WTC11 (cell line): ENCODE results near the gene PDLIM5. TPM values are rescaled to one million over a fixed set of nuclear protein-coding genes. Genes with fewer than 3 reads are reported as not detected.

ENCODE experiments used
- ATAC-seq: fragments of 200-7000 bp; cut with Tn5 transposase; 2 replicates; pipeline ENCODE4 v1.10.0; 2021; ENCODE audit warnings: mild to moderate bottlenecking, moderate library complexity
- CTCF ChIA-PET: fragments of 300-600 bp; sonication (Branson Sonifier 250); formaldehyde crosslinking; loops from one replicate; lab custom pipeline; 2021; ENCODE audit warnings: antibody characterized with exemption; lab: Charles Lee
- POLR2A ChIA-PET: fragments of 350-600 bp; sonication (Branson Sonifier 250); formaldehyde crosslinking; loops from one replicate; lab custom pipeline; 2021; ENCODE audit warnings: antibody characterized with exemption; lab: Charles Lee
- DNase-seq: peaks from one replicate; pipeline ENCODE4 v3.0.0; 2021; ENCODE audit warnings: low spot score
- H3K27ac Mint-ChIP-seq: 2 replicates; pipeline ENCODE4 v1.8.0; 2021; ENCODE audit warnings: mixed read lengths
- H3K27me3 Mint-ChIP-seq: 2 replicates; pipeline ENCODE4 v1.8.0; 2021; ENCODE audit warnings: low read depth, mild to moderate bottlenecking, moderate library complexity, mixed read lengths
- H3K36me3 Mint-ChIP-seq: 2 replicates; pipeline ENCODE4 v1.8.0; 2021; ENCODE audit warnings: mixed read lengths
- H3K4me1 Mint-ChIP-seq: 2 replicates; pipeline ENCODE4 v1.8.0; 2022; ENCODE audit warnings: mixed read lengths
- H3K4me3 Mint-ChIP-seq: 2 replicates; pipeline ENCODE4 v1.8.0; 2021; ENCODE audit warnings: mild to moderate bottlenecking, moderate library complexity, mixed read lengths
- H3K9me3 Mint-ChIP-seq: 2 replicates; pipeline ENCODE4 v1.8.0; 2021; ENCODE audit warnings: mixed read lengths
- ATF1 ChIP-seq: sonication (generic); formaldehyde crosslinking; IDR thresholded peaks from 2 replicates; pipeline ENCODE4 v1.8.1; 2023; ENCODE audit warnings: mild to moderate bottlenecking, moderate library complexity, missing genetic modification reagents
- ATF3 ChIP-seq: sonication (generic); formaldehyde crosslinking; conservative IDR thresholded peaks from 2 replicates; pipeline ENCODE4 v1.8.1; 2022; ENCODE audit warnings: mild to moderate bottlenecking, missing genetic modification reagents
- EMX1 ChIP-seq: fragments of 250-450 bp; sonication (Bioruptor Pico); IDR thresholded peaks from 2 replicates; pipeline ENCODE4 v1.8.0; 2021; ENCODE audit warnings: mild to moderate bottlenecking
- ERG ChIP-seq: fragments of 250-450 bp; sonication (Bioruptor Pico); IDR thresholded peaks from 2 replicates; pipeline ENCODE4 v1.8.0; 2021; ENCODE audit warnings: mild to moderate bottlenecking
- FOXJ3 ChIP-seq: sonication (generic); formaldehyde crosslinking; IDR thresholded peaks from 2 replicates; pipeline ENCODE4 v1.9.0; 2021; ENCODE audit warnings: missing genetic modification reagents, mild to moderate bottlenecking, borderline replicate concordance
- HMGA2 ChIP-seq: fragments of 250-450 bp; sonication (Bioruptor Pico); IDR thresholded peaks from 2 replicates; pipeline ENCODE4 v1.4.0; 2021; ENCODE audit warnings: mild to moderate bottlenecking, moderate library complexity
- IRF2 ChIP-seq: sonication (generic); formaldehyde crosslinking; IDR thresholded peaks from 2 replicates; pipeline ENCODE4 v1.8.0; 2022; ENCODE audit warnings: low read depth, missing genetic modification reagents, borderline replicate concordance
- JAZF1 ChIP-seq: fragments of 250-450 bp; sonication (Bioruptor Pico); IDR thresholded peaks from 2 replicates; pipeline ENCODE4 v1.9.0; 2021; ENCODE audit warnings: moderate library complexity, mild to moderate bottlenecking, inconsistent platforms
- MXD4 ChIP-seq: fragments of 250-450 bp; sonication (Bioruptor Pico); IDR thresholded peaks from 2 replicates; pipeline ENCODE4 v1.8.0; 2021; ENCODE audit warnings: mild to moderate bottlenecking, moderate library complexity, borderline replicate concordance
- RELA ChIP-seq: sonication (generic); formaldehyde crosslinking; IDR thresholded peaks from 2 replicates; pipeline ENCODE4 v1.8.1; 2022; ENCODE audit warnings: missing genetic modification reagents, mild to moderate bottlenecking, borderline replicate concordance
- RORB ChIP-seq: fragments of 250-450 bp; sonication (Bioruptor Pico); IDR thresholded peaks from 2 replicates; pipeline ENCODE4 v1.9.0; 2021; ENCODE audit warnings: mild to moderate bottlenecking
- SOX15 ChIP-seq: fragments of 250-450 bp; sonication (Bioruptor Pico); IDR thresholded peaks from 2 replicates; pipeline ENCODE4 v1.9.0; 2021; ENCODE audit warnings: mild to moderate bottlenecking
- USF2 ChIP-seq: sonication (generic); formaldehyde crosslinking; IDR thresholded peaks from 2 replicates; pipeline ENCODE4 v1.8.1; 2023; ENCODE audit warnings: mild to moderate bottlenecking, missing genetic modification reagents, moderate library complexity
- ZNF425 ChIP-seq: fragments of 250-450 bp; sonication (Bioruptor Pico); conservative IDR thresholded peaks from 2 replicates; pipeline ENCODE4 v1.9.0; 2021; ENCODE audit warnings: mild to moderate bottlenecking
- total RNA-seq: library from RNA; stranded (reverse); gene quantifications from 3 replicates; pipeline ENCODE4 v1.2.3, GENCODE V29; 2021
- TF ChIP-seq, protein P1 (sequence below): fragments of 250-450 bp; sonication (Bioruptor Pico); IDR thresholded peaks from 2 replicates; pipeline ENCODE4 v1.9.0; 2021; ENCODE audit warnings: moderate library complexity, mild to moderate bottlenecking, inconsistent platforms, borderline replicate concordance
- TF ChIP-seq, protein P2 (sequence below): sonication (generic); formaldehyde crosslinking; IDR thresholded peaks from 2 replicates; pipeline ENCODE4 v1.8.0; 2022; ENCODE audit warnings: mild to moderate bottlenecking, missing genetic modification reagents
- TF ChIP-seq, protein P3 (sequence below): sonication (generic); formaldehyde crosslinking; IDR thresholded peaks from 2 replicates; pipeline ENCODE4 v1.8.1; 2023; ENCODE audit warnings: mild to moderate bottlenecking, missing genetic modification reagents
- TF ChIP-seq, protein P4 (sequence below): fragments of 250-450 bp; sonication (Bioruptor Pico); IDR thresholded peaks from 2 replicates; pipeline ENCODE4 v1.9.0; 2021; ENCODE audit warnings: mild to moderate bottlenecking
- TF ChIP-seq, protein P5 (sequence below): fragments of 250-450 bp; sonication (Bioruptor Pico); IDR thresholded peaks from 2 replicates; pipeline ENCODE4 v1.9.0; 2021; ENCODE audit warnings: mild to moderate bottlenecking

PDLIM5 gene
- total RNA-seq, 1 experiment from 2014 or later, result 51.5 TPM

DNA sequence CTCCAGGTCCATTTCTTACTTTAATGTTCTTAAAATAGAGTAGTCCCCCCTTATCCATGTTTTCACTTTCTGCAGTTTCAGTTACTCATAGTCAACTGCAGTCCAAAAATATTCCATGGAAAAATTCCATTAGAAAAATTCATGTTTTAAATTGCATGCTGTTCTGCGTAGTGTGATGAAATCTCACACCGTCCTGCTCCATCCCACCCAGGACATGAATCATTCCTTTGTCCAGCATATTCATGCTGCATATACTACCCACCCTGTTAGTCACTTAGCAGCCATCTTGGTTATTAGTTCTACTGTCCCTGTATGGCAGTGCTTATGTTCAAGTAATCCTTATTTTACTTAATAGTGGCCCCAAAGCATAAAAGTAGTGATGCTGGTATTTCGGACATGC is 5.4 kb upstream of the PDLIM5 start:
- TF ChIP-seq FOXJ3 (CRISPR knock-in tag) (no peak), ZNF425 (CRISPR knock-in tag) (no peak), RORB (CRISPR knock-in tag) (no peak), JAZF1 (CRISPR knock-in tag) (no peak), EMX1 (no peak), SOX15 (CRISPR knock-in tag) (no peak), USF2 (no peak), ERG (CRISPR knock-in tag) (no peak), IRF2 (CRISPR knock-in tag) (no peak), HMGA2 (CRISPR knock-in tag) (no peak), ATF1 (CRISPR knock-in tag) (no peak), RELA (CRISPR knock-in tag) (no peak), MXD4 (CRISPR knock-in tag) (no peak), ATF3 (CRISPR knock-in tag) (no peak)
- TF ChIP-seq, protein P1, sequence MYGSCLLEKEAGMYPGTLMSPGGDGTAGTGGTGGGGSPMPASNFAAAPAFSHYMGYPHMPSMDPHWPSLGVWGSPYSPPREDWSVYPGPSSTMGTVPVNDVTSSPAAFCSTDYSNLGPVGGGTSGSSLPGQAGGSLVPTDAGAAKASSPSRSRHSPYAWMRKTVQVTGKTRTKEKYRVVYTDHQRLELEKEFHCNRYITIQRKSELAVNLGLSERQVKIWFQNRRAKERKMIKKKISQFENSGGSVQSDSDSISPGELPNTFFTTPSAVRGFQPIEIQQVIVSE (CRISPR knock-in tag), result no peak
- TF ChIP-seq, protein P2, sequence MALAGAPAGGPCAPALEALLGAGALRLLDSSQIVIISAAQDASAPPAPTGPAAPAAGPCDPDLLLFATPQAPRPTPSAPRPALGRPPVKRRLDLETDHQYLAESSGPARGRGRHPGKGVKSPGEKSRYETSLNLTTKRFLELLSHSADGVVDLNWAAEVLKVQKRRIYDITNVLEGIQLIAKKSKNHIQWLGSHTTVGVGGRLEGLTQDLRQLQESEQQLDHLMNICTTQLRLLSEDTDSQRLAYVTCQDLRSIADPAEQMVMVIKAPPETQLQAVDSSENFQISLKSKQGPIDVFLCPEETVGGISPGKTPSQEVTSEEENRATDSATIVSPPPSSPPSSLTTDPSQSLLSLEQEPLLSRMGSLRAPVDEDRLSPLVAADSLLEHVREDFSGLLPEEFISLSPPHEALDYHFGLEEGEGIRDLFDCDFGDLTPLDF (CRISPR knock-in tag), result no peak
- TF ChIP-seq, protein P3, sequence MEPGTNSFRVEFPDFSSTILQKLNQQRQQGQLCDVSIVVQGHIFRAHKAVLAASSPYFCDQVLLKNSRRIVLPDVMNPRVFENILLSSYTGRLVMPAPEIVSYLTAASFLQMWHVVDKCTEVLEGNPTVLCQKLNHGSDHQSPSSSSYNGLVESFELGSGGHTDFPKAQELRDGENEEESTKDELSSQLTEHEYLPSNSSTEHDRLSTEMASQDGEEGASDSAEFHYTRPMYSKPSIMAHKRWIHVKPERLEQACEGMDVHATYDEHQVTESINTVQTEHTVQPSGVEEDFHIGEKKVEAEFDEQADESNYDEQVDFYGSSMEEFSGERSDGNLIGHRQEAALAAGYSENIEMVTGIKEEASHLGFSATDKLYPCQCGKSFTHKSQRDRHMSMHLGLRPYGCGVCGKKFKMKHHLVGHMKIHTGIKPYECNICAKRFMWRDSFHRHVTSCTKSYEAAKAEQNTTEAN (CRISPR knock-in tag), result no peak
- TF ChIP-seq, protein P4, sequence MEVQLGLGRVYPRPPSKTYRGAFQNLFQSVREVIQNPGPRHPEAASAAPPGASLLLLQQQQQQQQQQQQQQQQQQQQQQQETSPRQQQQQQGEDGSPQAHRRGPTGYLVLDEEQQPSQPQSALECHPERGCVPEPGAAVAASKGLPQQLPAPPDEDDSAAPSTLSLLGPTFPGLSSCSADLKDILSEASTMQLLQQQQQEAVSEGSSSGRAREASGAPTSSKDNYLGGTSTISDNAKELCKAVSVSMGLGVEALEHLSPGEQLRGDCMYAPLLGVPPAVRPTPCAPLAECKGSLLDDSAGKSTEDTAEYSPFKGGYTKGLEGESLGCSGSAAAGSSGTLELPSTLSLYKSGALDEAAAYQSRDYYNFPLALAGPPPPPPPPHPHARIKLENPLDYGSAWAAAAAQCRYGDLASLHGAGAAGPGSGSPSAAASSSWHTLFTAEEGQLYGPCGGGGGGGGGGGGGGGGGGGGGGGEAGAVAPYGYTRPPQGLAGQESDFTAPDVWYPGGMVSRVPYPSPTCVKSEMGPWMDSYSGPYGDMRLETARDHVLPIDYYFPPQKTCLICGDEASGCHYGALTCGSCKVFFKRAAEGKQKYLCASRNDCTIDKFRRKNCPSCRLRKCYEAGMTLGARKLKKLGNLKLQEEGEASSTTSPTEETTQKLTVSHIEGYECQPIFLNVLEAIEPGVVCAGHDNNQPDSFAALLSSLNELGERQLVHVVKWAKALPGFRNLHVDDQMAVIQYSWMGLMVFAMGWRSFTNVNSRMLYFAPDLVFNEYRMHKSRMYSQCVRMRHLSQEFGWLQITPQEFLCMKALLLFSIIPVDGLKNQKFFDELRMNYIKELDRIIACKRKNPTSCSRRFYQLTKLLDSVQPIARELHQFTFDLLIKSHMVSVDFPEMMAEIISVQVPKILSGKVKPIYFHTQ (CRISPR knock-in tag), result no peak
- TF ChIP-seq, protein P5, sequence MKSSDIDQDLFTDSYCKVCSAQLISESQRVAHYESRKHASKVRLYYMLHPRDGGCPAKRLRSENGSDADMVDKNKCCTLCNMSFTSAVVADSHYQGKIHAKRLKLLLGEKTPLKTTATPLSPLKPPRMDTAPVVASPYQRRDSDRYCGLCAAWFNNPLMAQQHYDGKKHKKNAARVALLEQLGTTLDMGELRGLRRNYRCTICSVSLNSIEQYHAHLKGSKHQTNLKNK (CRISPR knock-in tag), result no peak
- peaks cover 8% of the 10 kb centered on the region for H3K4me1 Mint-ChIP-seq
- POLR2A ChIA-PET, result no interaction called here

More for the DNA sequence above, 5.4 kb upstream of the PDLIM5 start:
- H3K36me3 Mint-ChIP-seq, result no peaks in the 10 kb centered on the region
- CTCF ChIA-PET, result no interaction called here
- DNase-seq, result no peak
- H3K27me3 Mint-ChIP-seq, result peaks cover 9% of the 10 kb centered on the region
- H3K9me3 Mint-ChIP-seq, result no peaks in the 10 kb centered on the region
- H3K27ac Mint-ChIP-seq, result no peak overlapping the region
- no peak for ATAC-seq
- no peak overlapping the region for H3K4me3 Mint-ChIP-seq
